ENCODE results near the gene OPCML. TPM values are rescaled to one million over a fixed set of nuclear protein-coding genes. Genes with fewer than 3 reads are reported as not detected.

Gene OPCML
- total RNA-seq, 4 donors from 2014 or later: 0.15 TPM; not detected in 3

- Histone ChIP-seq H3K36me3 (no peaks in the 10 kb centered on the region), H3K27me3 (no peaks in the 10 kb centered on the region), H3K9me3 (no peaks in the 10 kb centered on the region), H3K4me1 (no peaks in the 10 kb centered on the region), H3K27ac (no peak overlapping the region), H3K4me3 (no peak overlapping the region)
- 98% methylated on average over 4 of the region's 4 CpGs for WGBS
- DNase-seq (ENCODE audit: low spot score in 2 of 2): no peak
- no peak for TF ChIP-seq POLR2AphosphoS5 (IDR thresholded peaks at IDR 0.05)
- no peak for TF ChIP-seq POLR2A (IDR thresholded peaks at IDR 0.05)
- TF ChIP-seq CTCF (IDR thresholded peaks at IDR 0.05): no peak
- TF ChIP-seq EP300 (IDR thresholded peaks at IDR 0.05): no peak
These were observed 623.9 kb downstream of the OPCML start for GRCh38 chr11:132908414-132908810.

DNA sequence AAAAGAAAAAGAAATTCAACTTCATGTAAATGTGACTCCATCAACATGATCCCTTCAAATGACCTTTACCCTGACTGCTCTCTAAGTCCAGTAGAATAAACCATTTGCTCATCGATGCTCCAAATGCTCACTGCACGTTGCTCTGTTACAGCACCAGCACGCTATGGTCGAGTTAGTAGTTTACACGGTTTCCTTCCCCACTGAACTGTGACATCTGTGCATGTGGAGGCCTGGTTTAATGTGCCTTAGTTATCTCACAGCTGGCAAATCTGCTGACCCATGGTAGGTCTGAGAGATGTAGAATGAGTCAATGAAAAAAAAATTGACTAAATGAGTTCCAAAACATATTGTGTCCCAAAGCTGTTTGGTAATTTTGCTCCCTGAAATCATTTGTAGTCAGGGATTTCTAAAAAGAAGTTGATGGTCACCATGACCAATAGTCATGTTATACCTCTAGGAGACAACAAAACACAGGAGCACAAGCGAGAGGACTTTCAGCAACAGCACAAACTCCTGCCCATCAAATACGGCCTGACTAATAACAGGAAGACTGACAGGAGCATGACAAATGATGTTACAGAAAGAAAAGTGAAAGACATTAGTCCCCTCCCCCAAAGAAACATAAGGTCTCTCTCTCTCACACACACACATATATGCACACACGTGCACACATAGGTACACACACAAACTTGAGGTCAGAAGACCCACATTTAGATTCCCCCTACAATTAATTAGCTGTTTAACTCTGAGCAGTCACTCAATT lies 624.5 kb downstream of the OPCML start:
- Histone ChIP-seq H3K9me3 (no peaks in the 10 kb centered on the region), H3K4me3 (no peak overlapping the region), H3K27me3 (no peaks in the 10 kb centered on the region), H3K4me1 (no peaks in the 10 kb centered on the region), H3K27ac (no peak overlapping the region), H3K36me3 (no peaks in the 10 kb centered on the region)
- TF ChIP-seq POLR2AphosphoS5 (IDR thresholded peaks at IDR 0.05) (no peak), EP300 (IDR thresholded peaks at IDR 0.05) (no peak), POLR2A (IDR thresholded peaks at IDR 0.05) (no peak), CTCF (IDR thresholded peaks at IDR 0.05) (no peak)
- DNase-seq (ENCODE audit: low spot score in 2 of 2): no peak
- WGBS: 86% methylated on average over 8 of the region's 8 CpGs

DNA sequence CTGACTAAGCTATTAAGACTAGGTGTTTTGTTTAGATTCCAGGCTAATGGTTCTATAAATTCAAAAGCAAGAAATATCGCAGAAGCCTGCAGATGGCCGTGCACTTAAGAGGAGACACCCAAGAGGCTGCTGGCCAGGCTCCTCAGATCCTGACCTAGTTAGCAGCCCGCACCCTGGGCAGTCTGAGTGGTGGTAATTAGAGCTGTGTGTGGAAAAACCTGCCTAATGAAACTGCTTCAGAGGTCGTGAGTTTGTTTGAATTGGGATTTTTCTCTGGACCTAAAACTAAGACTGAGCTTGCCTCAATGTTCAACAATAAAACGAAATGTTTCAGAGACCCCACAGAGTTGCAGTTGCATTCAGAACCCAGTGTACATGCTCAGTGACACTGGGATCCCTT lies 627.7 kb downstream of the OPCML start:
- H3K4me1 ChIP-seq: no peaks in the 10 kb centered on the region
- TF ChIP-seq POLR2AphosphoS5 (IDR thresholded peaks at IDR 0.05) (no peak), EP300 (IDR thresholded peaks at IDR 0.05) (no peak), CTCF (IDR thresholded peaks at IDR 0.05) (no peak), POLR2A (IDR thresholded peaks at IDR 0.05) (no peak)
- 71% methylated on average over 5 of the region's 5 CpGs for WGBS
- no peaks in the 10 kb centered on the region for H3K36me3 ChIP-seq
- H3K9me3 ChIP-seq: no peaks in the 10 kb centered on the region
- H3K4me3 ChIP-seq: no peak overlapping the region
- no peaks in the 10 kb centered on the region for H3K27me3 ChIP-seq
- no peak overlapping the region for H3K27ac ChIP-seq
- DNase-seq (ENCODE audit: low spot score in 2 of 2): no peak

- Histone ChIP-seq H3K36me3 (no peaks in the 10 kb centered on the region), H3K9me3 (no peaks in the 10 kb centered on the region), H3K27ac (no peak overlapping the region), H3K4me3 (no peak overlapping the region), H3K27me3 (no peaks in the 10 kb centered on the region), H3K4me1 (no peaks in the 10 kb centered on the region)
- WGBS: 56% methylated on average over 1 of the region's 1 CpG
- TF ChIP-seq EP300 (IDR thresholded peaks at IDR 0.05) (no peak), CTCF (IDR thresholded peaks at IDR 0.05) (no peak), POLR2AphosphoS5 (IDR thresholded peaks at IDR 0.05) (no peak), POLR2A (IDR thresholded peaks at IDR 0.05) (no peak)
- no peak for DNase-seq (ENCODE audit: low spot score in 2 of 2)
These were observed 628.2 kb downstream of the OPCML start for GRCh38 chr11:132904091-132904490.

GRCh38 chr11:132901638-132902471 lies 630.4 kb downstream of the OPCML start:
- no peaks in the 10 kb centered on the region for H3K27me3 ChIP-seq
- no peak for DNase-seq (ENCODE audit: low spot score in 2 of 2)
- no peaks in the 10 kb centered on the region for H3K9me3 ChIP-seq
- H3K27ac ChIP-seq: no peak overlapping the region
- TF ChIP-seq POLR2A (IDR thresholded peaks at IDR 0.05): no peak
- TF ChIP-seq CTCF (IDR thresholded peaks at IDR 0.05): no peak
- no peak for TF ChIP-seq POLR2AphosphoS5 (IDR thresholded peaks at IDR 0.05)
- TF ChIP-seq EP300 (IDR thresholded peaks at IDR 0.05): no peak
- H3K4me3 ChIP-seq: no peak overlapping the region
- no peaks in the 10 kb centered on the region for H3K4me1 ChIP-seq
- WGBS: 69% methylated on average over 14 of the region's 14 CpGs
- no peaks in the 10 kb centered on the region for H3K36me3 ChIP-seq

Measured in suprapubic skin (tissue), 4 donors.